HG03460 (cell line): ENCODE results near the gene SLU7.
"Not testable (repeated sequence)": the region's sequence is repeated elsewhere in the genome, so short reads cannot be mapped to it uniquely, and the experiment has no call there.

Experiments
- ATAC-seq: cut with Tn5 transposase; IDR thresholded peaks from one replicate; pipeline ENCODE4 v1.9.1; 2021; ENCODE audit not compliant: unreplicated experiment

The SLU7 gene

GRCh38 chr5:160451281-160451680, 32.4 kb upstream of the SLU7 start:
- no peak for ATAC-seq

- ATAC-seq = no peak
Measured at GRCh38 chr5:160450164-160450932, 31.5 kb upstream of the SLU7 start.

- no peak for ATAC-seq
Measured at GRCh38 chr5:160449458-160449857, 30.6 kb upstream of the SLU7 start.

- ATAC-seq = no peak
Measured at GRCh38 chr5:160448886-160449285, 30.0 kb upstream of the SLU7 start.

GRCh38 chr5:160445751-160446150, 26.9 kb upstream of the SLU7 start:
- no peak for ATAC-seq

- ATAC-seq = peak; percentile 35
Measured at GRCh38 chr5:160445132-160445531, 26.3 kb upstream of the SLU7 start.

GRCh38 chr5:160444407-160444806, 25.5 kb upstream of the SLU7 start:
- no peak for ATAC-seq

- ATAC-seq = peak; percentile 14
Measured at GRCh38 chr5:160442824-160443431, 24.0 kb upstream of the SLU7 start.

GRCh38 chr5:160441311-160441781, 22.5 kb upstream of the SLU7 start:
- ATAC-seq = peak; percentile 35

- peak; percentile 50 for ATAC-seq
Measured at GRCh38 chr5:160439205-160439600, 20.3 kb upstream of the SLU7 start.

GRCh38 chr5:160438316-160439204, 19.7 kb upstream of the SLU7 start:
- peak; percentile 27 for ATAC-seq

- ATAC-seq = no peak
Measured at GRCh38 chr5:160437271-160437670, 18.4 kb upstream of the SLU7 start.

- not testable (repeated sequence) for ATAC-seq
Measured at GRCh38 chr5:160436661-160437060, 17.8 kb upstream of the SLU7 start.

GRCh38 chr5:160436017-160436416, 17.1 kb upstream of the SLU7 start:
- no peak for ATAC-seq

GRCh38 chr5:160435532-160435931, 16.7 kb upstream of the SLU7 start:
- ATAC-seq = no peak

- peak; percentile 78 for ATAC-seq
Measured at GRCh38 chr5:160434022-160434531, 15.2 kb upstream of the SLU7 start.

- ATAC-seq = no peak
Measured at GRCh38 chr5:160432787-160433186, 13.9 kb upstream of the SLU7 start.

GRCh38 chr5:160432196-160432595, 13.3 kb upstream of the SLU7 start:
- no peak for ATAC-seq

GRCh38 chr5:160427607-160428006, 8.7 kb upstream of the SLU7 start:
- no peak for ATAC-seq

- no peak for ATAC-seq
Measured at GRCh38 chr5:160423099-160423498, 4.2 kb upstream of the SLU7 start.

- peak; percentile 68 for ATAC-seq
Measured at GRCh38 chr5:160421625-160422258, 2.9 kb upstream of the SLU7 start, which contains the start of gene PTTG1. TSS of gene PTTG1 (plus strand) at chr5:160421855. CDS start at chr5:160422313, 458 bp downstream.
